HG03139 (cell line): ENCODE measurements around the gene ABCA9.
"Not testable (repeated sequence)": the region's sequence is repeated elsewhere in the genome, so short reads cannot be mapped to it uniquely, and the experiment has no call there.

Source experiments
- ATAC-seq: cut with Tn5 transposase; IDR thresholded peaks from one replicate; pipeline ENCODE4 v1.9.1; 2021; ENCODE audit not compliant: unreplicated experiment

ABCA9 gene, protein sequence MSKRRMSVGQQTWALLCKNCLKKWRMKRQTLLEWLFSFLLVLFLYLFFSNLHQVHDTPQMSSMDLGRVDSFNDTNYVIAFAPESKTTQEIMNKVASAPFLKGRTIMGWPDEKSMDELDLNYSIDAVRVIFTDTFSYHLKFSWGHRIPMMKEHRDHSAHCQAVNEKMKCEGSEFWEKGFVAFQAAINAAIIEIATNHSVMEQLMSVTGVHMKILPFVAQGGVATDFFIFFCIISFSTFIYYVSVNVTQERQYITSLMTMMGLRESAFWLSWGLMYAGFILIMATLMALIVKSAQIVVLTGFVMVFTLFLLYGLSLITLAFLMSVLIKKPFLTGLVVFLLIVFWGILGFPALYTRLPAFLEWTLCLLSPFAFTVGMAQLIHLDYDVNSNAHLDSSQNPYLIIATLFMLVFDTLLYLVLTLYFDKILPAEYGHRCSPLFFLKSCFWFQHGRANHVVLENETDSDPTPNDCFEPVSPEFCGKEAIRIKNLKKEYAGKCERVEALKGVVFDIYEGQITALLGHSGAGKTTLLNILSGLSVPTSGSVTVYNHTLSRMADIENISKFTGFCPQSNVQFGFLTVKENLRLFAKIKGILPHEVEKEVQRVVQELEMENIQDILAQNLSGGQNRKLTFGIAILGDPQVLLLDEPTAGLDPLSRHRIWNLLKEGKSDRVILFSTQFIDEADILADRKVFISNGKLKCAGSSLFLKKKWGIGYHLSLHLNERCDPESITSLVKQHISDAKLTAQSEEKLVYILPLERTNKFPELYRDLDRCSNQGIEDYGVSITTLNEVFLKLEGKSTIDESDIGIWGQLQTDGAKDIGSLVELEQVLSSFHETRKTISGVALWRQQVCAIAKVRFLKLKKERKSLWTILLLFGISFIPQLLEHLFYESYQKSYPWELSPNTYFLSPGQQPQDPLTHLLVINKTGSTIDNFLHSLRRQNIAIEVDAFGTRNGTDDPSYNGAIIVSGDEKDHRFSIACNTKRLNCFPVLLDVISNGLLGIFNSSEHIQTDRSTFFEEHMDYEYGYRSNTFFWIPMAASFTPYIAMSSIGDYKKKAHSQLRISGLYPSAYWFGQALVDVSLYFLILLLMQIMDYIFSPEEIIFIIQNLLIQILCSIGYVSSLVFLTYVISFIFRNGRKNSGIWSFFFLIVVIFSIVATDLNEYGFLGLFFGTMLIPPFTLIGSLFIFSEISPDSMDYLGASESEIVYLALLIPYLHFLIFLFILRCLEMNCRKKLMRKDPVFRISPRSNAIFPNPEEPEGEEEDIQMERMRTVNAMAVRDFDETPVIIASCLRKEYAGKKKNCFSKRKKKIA (N-terminal part only)

DNA sequence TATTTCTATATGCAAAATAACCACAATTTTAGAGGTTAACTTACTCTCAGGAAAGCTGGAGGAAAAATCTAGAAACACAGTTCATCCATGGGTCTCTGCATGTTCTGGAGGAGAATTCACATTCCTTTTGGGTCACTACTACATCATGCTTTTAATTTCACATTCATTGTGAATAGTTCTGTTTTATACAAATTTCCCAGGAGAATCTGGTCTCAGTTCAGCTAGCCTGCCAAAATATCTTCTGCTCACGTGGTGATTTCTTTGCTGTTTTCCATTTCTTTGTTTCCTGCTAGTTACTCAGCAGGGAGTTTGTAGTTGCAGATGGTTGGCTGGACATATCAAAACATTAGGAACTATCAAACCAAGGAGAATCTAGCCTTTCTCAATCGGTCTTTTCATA, at the start of gene ABCA9:
ABCA9 (minus strand) TSS at position 106 of the 400 bp plus-strand sequence. CDS start 9,801 bp downstream, outside the sequence.
- ATAC-seq: no peak

- no peak for ATAC-seq
Measured at GRCh38 chr17:69105907-69106730, 45.4 kb upstream of the ABCA9 start.

- no peak for ATAC-seq
Measured at GRCh38 chr17:69103557-69104233, 43.0 kb upstream of the ABCA9 start.

GRCh38 chr17:69098625-69099024, 37.9 kb upstream of the ABCA9 start:
- ATAC-seq: no peak

DNA sequence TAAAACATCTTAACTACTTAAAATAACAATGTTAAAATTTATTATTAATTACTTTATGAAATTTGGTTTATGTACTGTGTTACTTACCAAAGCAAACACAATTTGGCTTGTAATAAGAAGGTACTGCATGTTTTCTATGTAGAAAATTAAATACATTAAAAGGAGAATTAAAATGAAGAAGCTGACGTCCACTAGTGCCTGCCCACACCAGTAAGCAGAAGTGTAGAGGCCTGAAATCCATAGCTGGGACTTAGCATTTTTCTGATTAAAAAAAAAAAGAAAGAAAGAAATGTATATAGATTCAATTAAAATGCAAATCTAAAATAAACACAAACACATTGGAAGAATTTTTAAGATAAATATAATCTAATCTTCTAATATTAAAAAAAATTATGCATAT, 35.8 kb upstream of the ABCA9 start:
- ATAC-seq: no peak

DNA sequence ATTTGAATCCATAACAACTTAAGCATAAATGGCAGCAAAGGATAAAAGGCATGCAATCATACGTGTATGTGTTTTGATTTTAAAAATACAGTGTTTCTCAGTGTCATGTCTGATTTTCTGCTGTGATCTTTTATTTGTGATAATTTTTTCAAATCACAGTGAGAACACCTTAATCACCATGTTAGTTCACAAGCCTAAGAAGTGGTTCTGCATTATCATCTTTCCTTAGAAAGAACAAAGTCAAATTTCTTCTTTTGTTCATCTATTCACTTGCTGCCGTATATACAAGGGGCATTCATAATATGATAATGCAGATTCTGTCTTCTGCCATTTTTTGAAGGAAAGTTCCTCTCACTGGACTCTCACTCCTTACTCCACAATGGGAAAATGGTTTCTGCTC, 33.3 kb upstream of the ABCA9 start:
- no peak for ATAC-seq

- ATAC-seq: no peak
Measured at GRCh38 chr17:69093279-69093789, 32.6 kb upstream of the ABCA9 start.

GRCh38 chr17:69090365-69090764, 29.6 kb upstream of the ABCA9 start:
- no peak for ATAC-seq

DNA sequence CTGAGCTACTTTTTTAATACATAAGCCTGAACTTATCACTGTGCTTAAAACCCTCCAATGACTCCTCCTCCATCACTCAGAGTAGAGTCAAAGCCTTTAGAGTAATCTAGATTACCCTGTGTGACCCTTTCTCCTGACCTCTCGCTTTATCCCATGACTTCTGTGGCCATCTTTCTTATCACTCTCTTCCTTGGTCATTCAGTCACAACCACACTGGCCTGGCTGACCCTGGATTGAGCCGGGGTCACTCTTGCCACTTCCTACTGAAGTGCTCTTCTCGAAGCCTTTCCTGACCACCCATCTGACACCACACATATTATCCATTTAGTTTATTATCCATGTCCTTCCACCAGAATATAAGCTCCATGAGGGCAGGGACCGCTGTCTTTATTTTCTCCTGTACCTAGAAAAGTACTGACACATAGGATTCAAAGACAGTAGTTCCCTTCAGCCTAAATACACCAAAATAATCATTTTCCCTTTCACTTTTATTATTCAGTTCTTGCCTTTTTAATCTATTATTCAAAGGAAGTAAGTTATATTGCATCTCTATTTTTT, 28.0 kb upstream of the ABCA9 start:
- no peak for ATAC-seq

DNA sequence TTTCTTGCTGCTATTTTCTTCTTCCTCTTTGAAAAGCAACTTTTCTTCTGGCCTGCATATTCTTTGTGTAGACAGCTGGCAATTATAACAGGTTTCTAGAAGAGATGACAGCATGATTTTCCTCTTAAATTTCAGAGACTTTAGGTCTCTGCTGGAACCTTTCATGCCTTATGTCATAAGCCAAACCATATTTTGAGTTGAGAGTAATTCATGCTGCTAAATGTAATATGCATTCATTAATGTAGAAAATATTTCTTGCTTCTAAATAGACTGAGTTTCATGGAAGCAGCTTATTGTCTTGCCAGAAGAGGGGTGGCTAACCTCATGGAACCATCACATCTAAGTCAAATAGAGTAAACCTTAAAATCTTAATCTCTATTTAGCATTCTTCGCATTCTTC, 25.9 kb upstream of the ABCA9 start:
- ATAC-seq: no peak

- no peak for ATAC-seq
Measured at GRCh38 chr17:69084911-69085310, 24.2 kb upstream of the ABCA9 start.

- no peak for ATAC-seq
Measured at GRCh38 chr17:69082696-69083095, 22.0 kb upstream of the ABCA9 start.

DNA sequence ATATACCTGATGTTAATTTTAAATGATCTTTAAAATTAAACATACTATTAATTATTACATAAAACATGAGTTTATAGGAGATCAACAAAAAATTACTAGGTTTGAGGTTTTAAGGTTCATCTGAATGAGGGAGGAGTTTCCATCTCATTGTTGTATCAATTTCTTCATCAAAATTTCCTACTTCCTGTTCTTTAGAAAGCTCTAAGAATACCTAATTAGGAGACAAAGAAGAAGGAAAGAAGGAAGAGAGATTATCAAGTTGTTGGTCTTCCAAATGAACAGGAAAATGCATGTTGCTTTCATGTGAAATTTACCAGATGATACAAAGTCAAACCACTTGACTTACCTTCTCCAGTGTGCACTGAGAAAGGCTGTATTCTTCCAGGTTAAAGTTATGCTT, 18.1 kb upstream of the ABCA9 start:
- ATAC-seq: no peak

- no peak for ATAC-seq
Measured at GRCh38 chr17:69075823-69076222, 15.1 kb upstream of the ABCA9 start.

DNA sequence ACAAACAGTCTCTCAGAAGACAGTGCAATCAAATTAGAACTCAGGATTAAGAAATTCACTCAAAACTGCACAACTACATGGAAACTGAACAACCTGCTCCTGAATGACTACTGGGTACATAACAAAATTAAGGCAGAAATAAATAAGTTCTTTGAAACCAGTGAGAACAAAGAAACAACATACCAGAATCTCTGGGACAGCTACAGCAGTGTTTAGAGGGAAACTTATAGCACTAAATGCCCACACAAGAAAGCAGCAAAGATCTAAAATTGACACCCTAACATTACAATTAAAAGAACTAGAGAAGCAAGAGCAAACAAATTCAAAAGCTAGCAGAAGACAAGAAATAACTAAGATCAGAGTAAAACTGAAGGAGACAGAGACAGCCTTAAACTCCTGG, 12.7 kb upstream of the ABCA9 start:
- not testable (repeated sequence) for ATAC-seq

- not testable (repeated sequence) for ATAC-seq
Measured at GRCh38 chr17:69072803-69073256, 12.1 kb upstream of the ABCA9 start.

- ATAC-seq: not testable (repeated sequence)
Measured at GRCh38 chr17:69071233-69071586, 10.5 kb upstream of the ABCA9 start.

DNA sequence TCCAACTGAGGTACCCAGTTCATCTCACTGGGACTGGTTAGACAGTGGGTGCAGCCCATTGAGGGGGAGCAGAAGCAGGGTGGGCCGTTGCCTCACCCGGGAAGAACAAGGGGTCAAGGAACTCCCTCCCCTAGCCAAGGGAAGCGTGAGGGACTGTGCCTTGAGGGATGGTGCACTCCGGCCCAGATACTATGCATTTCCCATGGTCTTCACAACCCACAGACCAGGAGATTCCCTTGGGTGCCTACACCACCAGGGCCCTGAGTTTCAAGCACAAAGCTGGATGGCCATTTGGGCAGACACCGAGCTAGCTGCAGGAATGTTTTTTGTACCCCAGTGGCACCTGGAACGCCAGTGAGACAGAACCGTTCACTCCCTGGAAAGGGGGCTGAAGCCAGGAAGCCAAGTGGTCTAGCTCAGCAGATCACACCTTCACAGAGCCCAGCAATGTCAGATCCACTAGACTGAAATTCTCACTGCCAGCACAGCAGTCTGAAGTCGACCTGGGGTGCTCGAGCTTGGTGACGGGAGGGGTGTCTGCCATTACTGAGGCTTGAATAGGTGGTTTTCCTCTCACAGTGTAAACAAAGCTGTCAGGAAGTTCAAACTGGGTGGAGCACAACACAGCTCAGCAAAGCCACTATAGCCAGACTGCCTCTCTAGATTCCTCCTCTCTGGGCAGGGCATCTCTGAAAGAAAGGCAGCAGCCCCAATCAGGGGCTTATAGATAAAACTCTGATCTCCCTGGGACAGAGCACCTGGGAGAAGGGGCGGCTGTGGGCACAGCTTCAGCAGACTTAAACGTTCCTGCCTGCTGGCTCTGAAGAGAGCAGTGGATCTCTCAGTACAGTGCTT, 9.9 kb upstream of the ABCA9 start:
- ATAC-seq: not testable (repeated sequence)
